Right lobe of liver (tissue), 6 donors: ENCODE data around the gene MARCHF4. TPM values are rescaled to one million over a fixed set of nuclear protein-coding genes. Genes with fewer than 3 reads are reported as not detected.

Source experiments
- ATAC-seq, 4 donors: fragments of 200-7000 bp; cut with Tn5 transposase; one replicate each; pipeline ENCODE4 v1.9.1; 2020; ENCODE audit warnings: mild to moderate bottlenecking in 4 of 4, moderate library complexity in 4 of 4
- DNase-seq, 3 donors: peaks; one replicate each; pipeline ENCODE4 v3.0.0-alpha.2; 2020
- H3K27ac ChIP-seq, 3 donors: fragments of 200-600 bp; one replicate each; pipeline ENCODE4 v1.8.0; 2022
- H3K27me3 ChIP-seq, 2 donors: fragments of 200-600 bp; one replicate each; pipeline ENCODE4 v1.8.0; 2022
- H3K36me3 ChIP-seq, 4 donors: fragments of 200-600 bp; sonication (generic) in 1 of 4; one replicate each; pipeline versions ENCODE4 v1.5.1 to v1.8.0; 2017 to 2022; ENCODE audit warnings: control low read depth in 1 of 4
- H3K4me1 ChIP-seq, 4 donors: fragments of 200-600 bp; sonication (generic) in 1 of 4; one replicate each; pipeline versions ENCODE4 v1.5.1 to v1.8.0; 2017 to 2022; ENCODE audit warnings: control low read depth in 1 of 4
- H3K4me3 ChIP-seq, 3 donors: fragments of 200-600 bp; one replicate each; pipeline ENCODE4 v1.8.0; 2022
- H3K9me3 ChIP-seq, 4 donors: fragments of 200-600 bp; sonication (generic) in 1 of 4; one replicate each; pipeline versions ENCODE4 v1.5.1 to v1.8.0; 2017 to 2022; ENCODE audit warnings: control low read depth in 1 of 4
- CTCF ChIP-seq, 4 donors: fragments of 200-600 bp in 3 of 4; fragments of 450-650 bp in 1 of 4; IDR thresholded peaks; one replicate each; pipeline versions ENCODE4 v1.5.1 to v1.8.0; 2016 to 2022; ENCODE audit warnings: antibody characterized with exemption in 4 of 4, mild to moderate bottlenecking in 2 of 4
- POLR2A ChIP-seq: fragments of 450-650 bp; IDR thresholded peaks from one replicate; pipeline ENCODE4 v1.6.1; 2017; ENCODE audit warnings: antibody characterized with exemption, mild to moderate bottlenecking
- WGBS: methylation state at CpG from one replicate; pipeline ENCODE4 v1.1.6; 2018; ENCODE audit warnings: low coverage, low lambda C conversion rate; ENCODE audit not compliant: insufficient coverage; ENCODE audit errors: missing lambda C conversion rate; 5-methylcytosine and 5-hydroxymethylcytosine counted together
- intact Hi-C, 2 donors: fragments of 100-400 bp; cut with DNase I; formaldehyde crosslinking; loops; one replicate each; pipeline versions ENCODE4 v1.11.2 to v1.14.1; 2022
- total RNA-seq, 6 experiments: library from RNA; depleted of rRNA in 2 of 6; stranded (reverse); fragments of >200 nt in 2 of 6; fragmentation: NEBNext Ultra II Directional in 3 of 6; extraction: Animal tissue kit (Norgen Biotek cat#: 25700) in 3 of 6; gene quantifications; one replicate each; pipeline versions ENCODE4 v1.1.0 to v1.2.4, GENCODE V29; 2016 to 2023
- donor health status: DM: no; HTN: yes; CAD: no.
- donor health status: DM: no; HTN: no; CAD: no.
- donor health status: DM: no; HTN: no; CAD: no.
- donor health status: DM: no; HTN: yes; CAD: no.
- donor health status: DM: no; HTN: yes; CAD: no.

The MARCHF4 gene
- total RNA-seq, 6 experiments from 2014 or later: not detected

GRCh38 chr2:216415541-216415940, 43.3 kb upstream of the MARCHF4 start:
- intact Hi-C loops: no loop called here
- ATAC-seq (no peak), DNase-seq (no peak)
- H3K36me3 ChIP-seq: peaks cover 3 to 10% (median 7%) of the 10 kb centered on the region in 4 donors
- no peaks in the 10 kb centered on the region for H3K9me3 ChIP-seq
- no peak overlapping the region for H3K4me3 ChIP-seq
- no peaks in the 10 kb centered on the region for H3K27me3 ChIP-seq
- 100% methylated on average over 2 of the region's 3 CpGs for WGBS
- no peak overlapping the region for H3K27ac ChIP-seq
- no peak for TF ChIP-seq POLR2A
- no peak for TF ChIP-seq CTCF (IDR thresholded peaks at IDR 0.05)
- H3K4me1 ChIP-seq: peaks cover 0 to 5% (median 0%) of the 10 kb centered on the region in 4 donors

GRCh38 chr2:216414772-216415319, 42.6 kb upstream of the MARCHF4 start:
- no peak overlapping the region for H3K27ac ChIP-seq
- H3K9me3 ChIP-seq: no peaks in the 10 kb centered on the region
- H3K4me3 ChIP-seq: no peak overlapping the region
- intact Hi-C loops: no loop called here
- DNase-seq: no peak
- WGBS: 100% methylated on average over 2 of the region's 3 CpGs
- no peak for ATAC-seq
- peaks cover 0 to 5% (median 0%) of the 10 kb centered on the region in 4 donors for H3K4me1 ChIP-seq
- TF ChIP-seq POLR2A (no peak), CTCF (IDR thresholded peaks at IDR 0.05) (no peak)
- H3K27me3 ChIP-seq: no peaks in the 10 kb centered on the region
- peaks cover 0 to 9% (median 4%) of the 10 kb centered on the region in 4 donors for H3K36me3 ChIP-seq

GRCh38 chr2:216413882-216414281, 41.6 kb upstream of the MARCHF4 start:
- H3K27me3 ChIP-seq: no peaks in the 10 kb centered on the region
- peaks cover 0 to 6% (median 2%) of the 10 kb centered on the region in 4 donors for H3K36me3 ChIP-seq
- WGBS: 91% methylated on average over 5 of the region's 5 CpGs
- TF ChIP-seq CTCF (IDR thresholded peaks at IDR 0.05) (no peak), POLR2A (no peak)
- no peaks in the 10 kb centered on the region for H3K9me3 ChIP-seq
- intact Hi-C loops: no loop called here
- DNase-seq: no peak
- H3K4me1 ChIP-seq: peaks cover 0 to 5% (median 0%) of the 10 kb centered on the region in 4 donors
- H3K4me3 ChIP-seq: no peak overlapping the region
- no peak overlapping the region for H3K27ac ChIP-seq
- ATAC-seq: no peak

DNA sequence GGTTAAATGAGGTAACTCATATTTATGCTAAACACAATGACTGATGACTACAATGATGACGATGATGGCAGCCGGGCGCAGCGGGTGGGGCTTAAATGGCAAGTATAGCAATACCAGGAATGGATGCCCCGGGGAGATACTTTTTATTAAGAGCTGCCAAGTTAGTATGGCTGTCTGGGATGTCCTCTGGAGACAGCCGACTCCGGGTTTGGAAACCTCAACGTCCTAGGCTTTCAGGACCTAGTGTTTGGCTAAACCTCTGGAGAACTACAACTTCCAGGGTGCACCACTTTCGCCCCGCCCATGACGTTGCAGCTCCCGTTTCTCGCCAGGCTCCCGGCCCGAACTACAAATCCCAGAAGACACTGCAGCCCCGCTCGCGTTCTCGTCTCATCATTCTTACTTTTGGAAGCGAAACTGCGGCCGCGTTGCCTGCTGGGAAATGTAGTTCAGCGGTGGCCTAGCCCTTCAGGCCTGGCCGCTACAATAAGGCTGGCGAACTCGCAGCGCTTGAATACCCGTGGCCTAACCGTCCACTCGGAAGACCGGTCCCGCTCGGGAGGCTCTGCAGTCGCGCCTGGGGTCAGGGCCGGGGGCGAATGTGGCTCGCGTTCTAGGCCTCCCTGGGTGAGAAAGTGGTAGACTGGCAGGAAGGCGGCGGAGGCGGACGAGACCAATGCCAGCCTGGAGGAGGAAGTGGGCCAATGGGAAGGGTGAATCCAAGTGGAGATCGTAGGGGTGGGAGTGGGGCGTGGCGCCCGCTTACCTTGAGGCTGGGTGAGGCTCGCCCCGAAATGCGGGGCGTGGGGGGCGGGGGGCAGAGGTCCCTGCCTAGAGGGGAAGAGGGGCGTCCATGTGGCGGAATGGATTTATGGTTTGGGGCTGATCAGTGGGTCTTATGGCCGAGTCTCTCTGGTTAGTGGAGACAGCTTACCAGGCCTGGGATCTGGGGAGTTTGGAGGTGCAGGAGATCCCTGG, 40.0 kb upstream of the MARCHF4 start, which contains the start of gene SMARCAL1:
SMARCAL1 (plus strand) TSS at position 463 of the 978 bp plus-strand sequence. CDS start 2,221 bp downstream, outside the sequence.
- intact Hi-C loops: no loop called here
- Histone ChIP-seq H3K4me3 (peak within 1 kb of the TSS; percentile 72 to 81 (median 79)), H3K27ac (peak within 1 kb of the TSS; percentile 94 to 97 (median 97)), H3K27me3 (no peaks in the 10 kb centered on the region), H3K36me3 (peaks cover 0 to 6% (median 0%) of the 10 kb centered on the region in 4 donors), H3K4me1 (peaks cover 0 to 5% (median 0%) of the 10 kb centered on the region in 4 donors), H3K9me3 (no peaks in the 10 kb centered on the region)
- DNase-seq (peak; percentile 98 to 99 (median 98)), ATAC-seq (peak; percentile 97 to 98 (median 97))
- TF ChIP-seq CTCF (IDR thresholded peaks at IDR 0.05): no peak
- peak; percentile 32 for TF ChIP-seq POLR2A
- WGBS: 10% methylated on average over 38 of the region's 56 CpGs
